Measurements from ENCODE around the gene NSUN4. TPM values are rescaled to one million over a fixed set of nuclear protein-coding genes. Genes with fewer than 3 reads are reported as not detected.
A peak's percentile ranks its signal among the peaks of the same experiment; 100 is the strongest.

NSUN4 gene
- total RNA-seq, 1 donor from 2014 or later = 16.9 TPM

- FAIRE-seq (no peak), DNase-seq (ENCODE audit: low read depth) (no peak)
- peaks cover 6% of the 10 kb centered on the region for H3K36me3 ChIP-seq (ENCODE audit: insufficient read depth, low read length)
- H3K9me3 ChIP-seq (ENCODE audit: insufficient read depth, low read depth, low read length) = no peaks in the 10 kb centered on the region
- no peaks in the 10 kb centered on the region for H3K79me2 ChIP-seq (ENCODE audit: insufficient read depth, low read length)
- Mint-ChIP-seq H3K27me3 (ENCODE audit: low read depth, unreplicated experiment) (no peaks in the 10 kb centered on the region), H3K4me3 (ENCODE audit: unreplicated experiment) (no peak overlapping the region), H3K27ac (ENCODE audit: unreplicated experiment) (no peak overlapping the region), H3K36me3 (ENCODE audit: low read depth, unreplicated experiment) (peaks cover 9% of the 10 kb centered on the region), H3K9me3 (ENCODE audit: unreplicated experiment) (no peaks in the 10 kb centered on the region), H3K4me1 (ENCODE audit: low read depth, unreplicated experiment) (peaks cover 5% of the 10 kb centered on the region)
- H3K4me1 ChIP-seq (ENCODE audit: insufficient read depth, low read length) = peaks cover 4% of the 10 kb centered on the region
- no peak overlapping the region for H3K9ac ChIP-seq (ENCODE audit: low read length)
- H3K4me3 ChIP-seq (ENCODE audit: insufficient read depth, low read depth, low read length) = no peak overlapping the region
- H3K27me3 ChIP-seq (ENCODE audit: insufficient read depth, low read length) = no peaks in the 10 kb centered on the region
- H2AFZ ChIP-seq (ENCODE audit: low read depth, low read length) = no peak overlapping the region
- no peak overlapping the region for H3K4me2 ChIP-seq (ENCODE audit: low read length)
- no peak overlapping the region for H3K27ac ChIP-seq (ENCODE audit: low read depth, low read length)
- no peak for TF ChIP-seq EZH2 (IDR thresholded peaks at IDR 0.05; ENCODE audit: insufficient read depth, low read length)
- TF ChIP-seq, protein P1, sequence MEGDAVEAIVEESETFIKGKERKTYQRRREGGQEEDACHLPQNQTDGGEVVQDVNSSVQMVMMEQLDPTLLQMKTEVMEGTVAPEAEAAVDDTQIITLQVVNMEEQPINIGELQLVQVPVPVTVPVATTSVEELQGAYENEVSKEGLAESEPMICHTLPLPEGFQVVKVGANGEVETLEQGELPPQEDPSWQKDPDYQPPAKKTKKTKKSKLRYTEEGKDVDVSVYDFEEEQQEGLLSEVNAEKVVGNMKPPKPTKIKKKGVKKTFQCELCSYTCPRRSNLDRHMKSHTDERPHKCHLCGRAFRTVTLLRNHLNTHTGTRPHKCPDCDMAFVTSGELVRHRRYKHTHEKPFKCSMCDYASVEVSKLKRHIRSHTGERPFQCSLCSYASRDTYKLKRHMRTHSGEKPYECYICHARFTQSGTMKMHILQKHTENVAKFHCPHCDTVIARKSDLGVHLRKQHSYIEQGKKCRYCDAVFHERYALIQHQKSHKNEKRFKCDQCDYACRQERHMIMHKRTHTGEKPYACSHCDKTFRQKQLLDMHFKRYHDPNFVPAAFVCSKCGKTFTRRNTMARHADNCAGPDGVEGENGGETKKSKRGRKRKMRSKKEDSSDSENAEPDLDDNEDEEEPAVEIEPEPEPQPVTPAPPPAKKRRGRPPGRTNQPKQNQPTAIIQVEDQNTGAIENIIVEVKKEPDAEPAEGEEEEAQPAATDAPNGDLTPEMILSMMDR (IDR thresholded peaks at IDR 0.05; ENCODE audit: insufficient read depth, low read depth, low read length) = no peak
- no peaks in the 10 kb centered on the region for H4K20me1 ChIP-seq (ENCODE audit: insufficient read depth, low read length)
Observed at GRCh38 chr1:46369542-46370213, 29.1 kb downstream of the NSUN4 start.

- TF ChIP-seq, protein P1 (IDR thresholded peaks at IDR 0.05; ENCODE audit: insufficient read depth, low read depth, low read length) = no peak
- TF ChIP-seq EZH2 (IDR thresholded peaks at IDR 0.05; ENCODE audit: insufficient read depth, low read length) = no peak
- FAIRE-seq (no peak), DNase-seq (ENCODE audit: low read depth) (peak; percentile 60)
- H3K9ac ChIP-seq (ENCODE audit: low read length) = no peak overlapping the region
- no peak overlapping the region for H3K4me3 ChIP-seq (ENCODE audit: insufficient read depth, low read depth, low read length)
- peaks cover 6% of the 10 kb centered on the region for H3K36me3 ChIP-seq (ENCODE audit: insufficient read depth, low read length)
- no peaks in the 10 kb centered on the region for H3K27me3 ChIP-seq (ENCODE audit: insufficient read depth, low read length)
- no peak overlapping the region for H3K27ac ChIP-seq (ENCODE audit: low read depth, low read length)
- Mint-ChIP-seq H3K9me3 (ENCODE audit: unreplicated experiment) (no peaks in the 10 kb centered on the region), H3K4me3 (ENCODE audit: unreplicated experiment) (no peak overlapping the region), H3K36me3 (ENCODE audit: low read depth, unreplicated experiment) (peaks cover 5% of the 10 kb centered on the region), H3K27me3 (ENCODE audit: low read depth, unreplicated experiment) (no peaks in the 10 kb centered on the region), H3K27ac (ENCODE audit: unreplicated experiment) (no peak overlapping the region), H3K4me1 (ENCODE audit: low read depth, unreplicated experiment) (peaks cover 5% of the 10 kb centered on the region)
- no peak overlapping the region for H2AFZ ChIP-seq (ENCODE audit: low read depth, low read length)
- H3K4me2 ChIP-seq (ENCODE audit: low read length) = no peak overlapping the region
- H3K9me3 ChIP-seq (ENCODE audit: insufficient read depth, low read depth, low read length) = no peaks in the 10 kb centered on the region
- peaks cover 4% of the 10 kb centered on the region for H3K4me1 ChIP-seq (ENCODE audit: insufficient read depth, low read length)
- no peaks in the 10 kb centered on the region for H4K20me1 ChIP-seq (ENCODE audit: insufficient read depth, low read length)
- H3K79me2 ChIP-seq (ENCODE audit: insufficient read depth, low read length) = no peaks in the 10 kb centered on the region
Observed at GRCh38 chr1:46370214-46370633, 29.6 kb downstream of the NSUN4 start.

- TF ChIP-seq, protein P1 (IDR thresholded peaks at IDR 0.05; ENCODE audit: insufficient read depth, low read depth, low read length) = no peak
- no peak for TF ChIP-seq EZH2 (IDR thresholded peaks at IDR 0.05; ENCODE audit: insufficient read depth, low read length)
- Histone ChIP-seq H3K4me3 (ENCODE audit: insufficient read depth, low read depth, low read length) (no peak overlapping the region), H3K79me2 (ENCODE audit: insufficient read depth, low read length) (no peaks in the 10 kb centered on the region), H3K4me2 (ENCODE audit: low read length) (no peak overlapping the region), H3K27ac (ENCODE audit: low read depth, low read length) (no peak overlapping the region), H2AFZ (ENCODE audit: low read depth, low read length) (no peak overlapping the region), H3K9ac (ENCODE audit: low read length) (no peak overlapping the region), H3K4me1 (ENCODE audit: insufficient read depth, low read length) (peaks cover 4% of the 10 kb centered on the region), H3K27me3 (ENCODE audit: insufficient read depth, low read length) (no peaks in the 10 kb centered on the region), H4K20me1 (ENCODE audit: insufficient read depth, low read length) (no peaks in the 10 kb centered on the region), H3K9me3 (ENCODE audit: insufficient read depth, low read depth, low read length) (no peaks in the 10 kb centered on the region), H3K36me3 (ENCODE audit: insufficient read depth, low read length) (peaks cover 4% of the 10 kb centered on the region)
- H3K27me3 Mint-ChIP-seq (ENCODE audit: low read depth, unreplicated experiment) = no peaks in the 10 kb centered on the region
- H3K4me1 Mint-ChIP-seq (ENCODE audit: low read depth, unreplicated experiment) = peaks cover 5% of the 10 kb centered on the region
- no peaks in the 10 kb centered on the region for H3K9me3 Mint-ChIP-seq (ENCODE audit: unreplicated experiment)
- H3K36me3 Mint-ChIP-seq (ENCODE audit: low read depth, unreplicated experiment) = peaks cover 7% of the 10 kb centered on the region
- no peak for DNase-seq (ENCODE audit: low read depth)
- FAIRE-seq = no peak
- H3K27ac Mint-ChIP-seq (ENCODE audit: unreplicated experiment) = no peak overlapping the region
- no peak overlapping the region for H3K4me3 Mint-ChIP-seq (ENCODE audit: unreplicated experiment)
Observed at GRCh38 chr1:46372431-46372830, 31.8 kb downstream of the NSUN4 start.
